ENCODE measurements around the gene HAUS8.

DNA sequence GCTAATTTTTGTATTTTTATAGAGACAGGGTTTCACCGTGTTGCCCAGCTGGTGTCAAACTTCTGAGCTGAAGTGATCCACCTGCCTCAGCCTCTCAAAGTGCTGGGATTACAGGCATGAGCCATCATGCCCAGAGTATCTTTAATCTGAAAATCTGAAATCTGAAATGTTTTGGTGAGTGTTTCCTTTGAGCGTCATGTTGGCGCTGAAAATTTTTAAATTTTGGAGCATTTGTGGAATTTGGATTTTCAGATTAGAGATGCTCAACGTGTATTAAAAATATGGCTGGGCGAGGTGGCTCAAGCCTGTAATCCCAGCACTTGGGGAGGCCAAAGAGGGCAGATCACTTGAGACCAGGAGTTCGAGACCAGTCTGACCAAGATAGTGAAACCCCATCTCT is 43.5 kb downstream of the HAUS8 start:
- TF ChIP-seq, protein P1, sequence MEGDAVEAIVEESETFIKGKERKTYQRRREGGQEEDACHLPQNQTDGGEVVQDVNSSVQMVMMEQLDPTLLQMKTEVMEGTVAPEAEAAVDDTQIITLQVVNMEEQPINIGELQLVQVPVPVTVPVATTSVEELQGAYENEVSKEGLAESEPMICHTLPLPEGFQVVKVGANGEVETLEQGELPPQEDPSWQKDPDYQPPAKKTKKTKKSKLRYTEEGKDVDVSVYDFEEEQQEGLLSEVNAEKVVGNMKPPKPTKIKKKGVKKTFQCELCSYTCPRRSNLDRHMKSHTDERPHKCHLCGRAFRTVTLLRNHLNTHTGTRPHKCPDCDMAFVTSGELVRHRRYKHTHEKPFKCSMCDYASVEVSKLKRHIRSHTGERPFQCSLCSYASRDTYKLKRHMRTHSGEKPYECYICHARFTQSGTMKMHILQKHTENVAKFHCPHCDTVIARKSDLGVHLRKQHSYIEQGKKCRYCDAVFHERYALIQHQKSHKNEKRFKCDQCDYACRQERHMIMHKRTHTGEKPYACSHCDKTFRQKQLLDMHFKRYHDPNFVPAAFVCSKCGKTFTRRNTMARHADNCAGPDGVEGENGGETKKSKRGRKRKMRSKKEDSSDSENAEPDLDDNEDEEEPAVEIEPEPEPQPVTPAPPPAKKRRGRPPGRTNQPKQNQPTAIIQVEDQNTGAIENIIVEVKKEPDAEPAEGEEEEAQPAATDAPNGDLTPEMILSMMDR (conservative IDR thresholded peaks at IDR 0.05; ENCODE audit: low read length) = no peak
- no peak for TF ChIP-seq EZH2phosphoT487 (IDR thresholded peaks at IDR 0.05; ENCODE audit: borderline replicate concordance, low read depth, low read length)
